HepG2 (cell line): ENCODE data around the gene JMJD8. TPM values are rescaled to one million over a fixed set of nuclear protein-coding genes. Genes with fewer than 3 reads are reported as not detected.
A peak's percentile ranks its signal among the peaks of the same experiment; 100 is the strongest.

Experiments
- ADNP ChIP-seq: sonication (generic); formaldehyde crosslinking; IDR thresholded peaks from 2 replicates; pipeline ENCODE4 v1.4.0; 2020; ENCODE audit warnings: missing genetic modification reagents
- CEBPG ChIP-seq: IDR thresholded peaks from 2 replicates; pipeline ENCODE4 v1.6.1; 2016
- ESRRA ChIP-seq: sonication (generic); formaldehyde crosslinking; IDR thresholded peaks from 2 replicates; pipeline ENCODE4 v1.5.1; 2020; ENCODE audit warnings: mild to moderate bottlenecking, low read depth, missing genetic modification reagents
- IRF2 ChIP-seq: IDR thresholded peaks from 2 replicates; pipeline ENCODE4 v1.6.1; 2018; ENCODE audit warnings: missing genetic modification reagents, missing compliant biosample characterization
- JARID2 ChIP-seq: sonication (generic); formaldehyde crosslinking; IDR thresholded peaks from 2 replicates; pipeline ENCODE4 v1.8.1; 2023; ENCODE audit warnings: missing genetic modification reagents, inconsistent platforms; ENCODE audit not compliant: insufficient replicate concordance
- ZMAT3 ChIP-seq: sonication (generic); formaldehyde crosslinking; conservative IDR thresholded peaks from 2 replicates; pipeline ENCODE4 v1.7.0; 2021; ENCODE audit warnings: missing genetic modification reagents
- ZNF251 ChIP-seq: sonication (generic); formaldehyde crosslinking; IDR thresholded peaks from 2 replicates; pipeline ENCODE4 v1.9.0; 2021; ENCODE audit warnings: mild to moderate bottlenecking, missing genetic modification reagents
- polyA plus RNA-seq, 8 experiments: library from polyadenylated mRNA; depleted of rRNA in 3 of 8; stranded (reverse) in 7 of 8; unstranded in 1 of 8; fragments of >200 nt; fragmentation: Illumina TruSeq in 4 of 8; extraction: Trizol in 4 of 8; gene quantifications; 2 replicates each; pipeline versions ENCODE4 v1.2.1 to v1.2.3, GENCODE V29; 2011 to 2016; ENCODE audit warnings: low read depth in 4 of 8, missing spikeins in 1 of 8, mixed read lengths in 1 of 8; ENCODE audit not compliant: insufficient read depth in 1 of 8
- total RNA-seq, 5 experiments: library from RNA; depleted of rRNA; stranded (reverse); fragments of >200 nt; fragmentation: Illumina TruSeq; extraction: Trizol; gene quantifications; 2 replicates each; pipeline ENCODE4 v1.2.3, GENCODE V29; 2016; ENCODE audit warnings: low read depth in 1 of 5
- TF ChIP-seq, protein P1 (sequence below): sonication (generic); formaldehyde crosslinking; IDR thresholded peaks from 2 replicates; pipeline ENCODE4 v1.5.1; 2020; ENCODE audit warnings: mild to moderate bottlenecking, missing genetic modification reagents, borderline replicate concordance
- TF ChIP-seq, protein P2 (sequence below): sonication (generic); formaldehyde crosslinking; IDR thresholded peaks from 2 replicates; pipeline ENCODE4 v1.4.0; 2020; ENCODE audit warnings: missing genetic modification reagents
- TF ChIP-seq, protein P3 (sequence below): sonication (generic); formaldehyde crosslinking; IDR thresholded peaks from 2 replicates; pipeline ENCODE4 v1.4.0; 2020; ENCODE audit warnings: mild to moderate bottlenecking, missing genetic modification reagents
- TF ChIP-seq, protein P4 (sequence below), 2 experiments: sonication (generic) in 1 of 2; formaldehyde crosslinking in 1 of 2; IDR thresholded peaks; 2 replicates each; pipeline versions ENCODE4 v1.6.1 to v1.9.0; 2014 to 2022; ENCODE audit warnings: antibody characterized with exemption in 1 of 2, borderline replicate concordance in 1 of 2, inconsistent platforms in 1 of 2, low read depth in 1 of 2, missing genetic modification reagents in 1 of 2
- TF ChIP-seq, protein P5 (sequence below), 2 experiments: fragments of 450-650 bp in 1 of 2; sonication (generic) in 1 of 2; formaldehyde crosslinking; IDR thresholded peaks; 2 replicates each; pipeline versions ENCODE4 v1.5.0 to v1.8.0; 2020 to 2022; ENCODE audit warnings: mild to moderate bottlenecking in 1 of 2, missing genetic modification reagents in 1 of 2

The JMJD8 gene
- total and polyA plus RNA-seq, 2 of the 13 experiments (the other 11 are each of a cell fraction or from before 2014, with no cell fraction given): 2.6 to 11.8 TPM

DNA sequence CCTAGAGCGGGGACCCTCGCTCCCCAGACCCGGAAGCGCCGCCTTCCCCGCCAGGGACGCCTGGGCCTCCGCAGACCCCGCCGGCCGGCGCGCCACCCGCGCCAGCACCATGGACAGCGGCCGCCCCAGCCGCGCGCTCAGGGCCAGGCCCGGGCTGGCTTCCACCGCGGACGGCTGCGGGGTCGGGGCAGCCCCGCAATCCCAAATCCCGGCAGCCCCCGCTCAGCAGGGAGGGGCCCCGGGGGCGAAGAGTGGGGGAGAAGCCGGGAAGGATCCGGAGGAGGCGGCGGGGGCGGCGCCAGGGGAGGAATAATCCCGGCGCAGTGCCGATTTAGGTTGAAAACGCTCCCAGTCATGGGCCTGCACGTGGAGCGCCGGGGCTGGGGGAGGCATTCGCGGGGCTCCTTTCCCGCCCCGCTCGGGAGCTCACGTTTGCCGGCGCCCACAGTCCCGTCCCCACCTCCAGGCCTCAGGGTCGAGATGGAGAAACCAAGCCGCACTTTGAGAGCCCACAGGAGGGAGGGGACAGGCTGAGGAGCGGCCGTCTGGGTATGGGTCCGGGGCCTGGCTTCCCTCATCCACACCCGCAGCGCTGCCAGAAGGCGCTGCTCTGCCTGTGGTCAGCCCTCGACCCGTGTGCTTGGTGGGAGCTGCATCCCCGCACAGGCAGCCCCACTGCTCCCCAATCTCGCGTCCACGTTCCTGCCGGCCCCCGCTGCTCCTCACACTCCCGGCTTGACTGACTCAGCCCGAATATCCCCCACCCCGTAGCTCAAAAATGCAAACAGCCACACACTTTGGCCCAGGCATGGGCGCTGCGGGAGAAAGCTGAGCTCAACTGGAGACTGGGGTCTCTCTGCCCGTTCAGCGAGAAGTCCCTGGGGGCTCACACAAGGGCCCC lies 16.8 kb upstream of the JMJD8 start (continued):
- peak; percentile 75; the same call in 1 of the 2 replicates for TF ChIP-seq ZMAT3 (CRISPR knock-in tag)
- TF ChIP-seq, protein P1, sequence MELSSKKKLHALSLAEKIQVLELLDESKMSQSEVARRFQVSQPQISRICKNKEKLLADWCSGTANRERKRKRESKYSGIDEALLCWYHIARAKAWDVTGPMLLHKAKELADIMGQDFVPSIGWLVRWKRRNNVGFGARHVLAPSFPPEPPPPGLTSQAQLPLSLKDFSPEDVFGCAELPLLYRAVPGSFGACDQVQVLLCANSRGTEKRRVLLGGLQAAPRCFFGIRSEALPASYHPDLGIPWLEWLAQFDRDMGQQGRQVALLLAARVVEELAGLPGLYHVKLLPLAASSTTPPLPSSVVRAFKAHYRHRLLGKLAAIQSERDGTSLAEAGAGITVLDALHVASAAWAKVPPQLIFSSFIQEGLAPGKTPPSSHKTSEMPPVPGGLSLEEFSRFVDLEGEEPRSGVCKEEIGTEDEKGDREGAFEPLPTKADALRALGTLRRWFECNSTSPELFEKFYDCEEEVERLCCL: no peak
- TF ChIP-seq, protein P2, sequence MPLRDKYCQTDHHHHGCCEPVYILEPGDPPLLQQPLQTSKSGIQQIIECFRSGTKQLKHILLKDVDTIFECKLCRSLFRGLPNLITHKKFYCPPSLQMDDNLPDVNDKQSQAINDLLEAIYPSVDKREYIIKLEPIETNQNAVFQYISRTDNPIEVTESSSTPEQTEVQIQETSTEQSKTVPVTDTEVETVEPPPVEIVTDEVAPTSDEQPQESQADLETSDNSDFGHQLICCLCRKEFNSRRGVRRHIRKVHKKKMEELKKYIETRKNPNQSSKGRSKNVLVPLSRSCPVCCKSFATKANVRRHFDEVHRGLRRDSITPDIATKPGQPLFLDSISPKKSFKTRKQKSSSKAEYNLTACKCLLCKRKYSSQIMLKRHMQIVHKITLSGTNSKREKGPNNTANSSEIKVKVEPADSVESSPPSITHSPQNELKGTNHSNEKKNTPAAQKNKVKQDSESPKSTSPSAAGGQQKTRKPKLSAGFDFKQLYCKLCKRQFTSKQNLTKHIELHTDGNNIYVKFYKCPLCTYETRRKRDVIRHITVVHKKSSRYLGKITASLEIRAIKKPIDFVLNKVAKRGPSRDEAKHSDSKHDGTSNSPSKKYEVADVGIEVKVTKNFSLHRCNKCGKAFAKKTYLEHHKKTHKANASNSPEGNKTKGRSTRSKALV (CRISPR knock-in tag): peak; percentile 63; the same call in 1 of the 2 replicates
- no peak for TF ChIP-seq CEBPG (CRISPR knock-in tag)
- TF ChIP-seq, protein P3, sequence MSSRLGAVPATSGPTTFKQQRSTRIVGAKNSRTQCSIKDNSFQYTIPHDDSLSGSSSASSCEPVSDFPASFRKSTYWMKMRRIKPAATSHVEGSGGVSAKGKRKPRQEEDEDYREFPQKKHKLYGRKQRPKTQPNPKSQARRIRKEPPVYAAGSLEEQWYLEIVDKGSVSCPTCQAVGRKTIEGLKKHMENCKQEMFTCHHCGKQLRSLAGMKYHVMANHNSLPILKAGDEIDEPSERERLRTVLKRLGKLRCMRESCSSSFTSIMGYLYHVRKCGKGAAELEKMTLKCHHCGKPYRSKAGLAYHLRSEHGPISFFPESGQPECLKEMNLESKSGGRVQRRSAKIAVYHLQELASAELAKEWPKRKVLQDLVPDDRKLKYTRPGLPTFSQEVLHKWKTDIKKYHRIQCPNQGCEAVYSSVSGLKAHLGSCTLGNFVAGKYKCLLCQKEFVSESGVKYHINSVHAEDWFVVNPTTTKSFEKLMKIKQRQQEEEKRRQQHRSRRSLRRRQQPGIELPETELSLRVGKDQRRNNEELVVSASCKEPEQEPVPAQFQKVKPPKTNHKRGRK (CRISPR knock-in tag): no peak
- no peak for TF ChIP-seq ADNP
- no peak for TF ChIP-seq ESRRA
- no peak for TF ChIP-seq JARID2 (CRISPR knock-in tag)
- TF ChIP-seq, protein P4, sequence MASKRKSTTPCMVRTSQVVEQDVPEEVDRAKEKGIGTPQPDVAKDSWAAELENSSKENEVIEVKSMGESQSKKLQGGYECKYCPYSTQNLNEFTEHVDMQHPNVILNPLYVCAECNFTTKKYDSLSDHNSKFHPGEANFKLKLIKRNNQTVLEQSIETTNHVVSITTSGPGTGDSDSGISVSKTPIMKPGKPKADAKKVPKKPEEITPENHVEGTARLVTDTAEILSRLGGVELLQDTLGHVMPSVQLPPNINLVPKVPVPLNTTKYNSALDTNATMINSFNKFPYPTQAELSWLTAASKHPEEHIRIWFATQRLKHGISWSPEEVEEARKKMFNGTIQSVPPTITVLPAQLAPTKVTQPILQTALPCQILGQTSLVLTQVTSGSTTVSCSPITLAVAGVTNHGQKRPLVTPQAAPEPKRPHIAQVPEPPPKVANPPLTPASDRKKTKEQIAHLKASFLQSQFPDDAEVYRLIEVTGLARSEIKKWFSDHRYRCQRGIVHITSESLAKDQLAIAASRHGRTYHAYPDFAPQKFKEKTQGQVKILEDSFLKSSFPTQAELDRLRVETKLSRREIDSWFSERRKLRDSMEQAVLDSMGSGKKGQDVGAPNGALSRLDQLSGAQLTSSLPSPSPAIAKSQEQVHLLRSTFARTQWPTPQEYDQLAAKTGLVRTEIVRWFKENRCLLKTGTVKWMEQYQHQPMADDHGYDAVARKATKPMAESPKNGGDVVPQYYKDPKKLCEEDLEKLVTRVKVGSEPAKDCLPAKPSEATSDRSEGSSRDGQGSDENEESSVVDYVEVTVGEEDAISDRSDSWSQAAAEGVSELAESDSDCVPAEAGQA (IDR thresholded peaks at IDR 0.05; ENCODE audit: low read depth): no peak
- TF ChIP-seq, protein P4 (CRISPR knock-in tag; IDR thresholded peaks at IDR 0.05; ENCODE audit: borderline replicate concordance): peak; percentile 91; the same call in 1 of the 2 replicates
- TF ChIP-seq ZNF251 (CRISPR knock-in tag): no peak
- TF ChIP-seq IRF2 (CRISPR knock-in tag): no peak; the same call in 1 of the 2 replicates
- TF ChIP-seq, protein P5, sequence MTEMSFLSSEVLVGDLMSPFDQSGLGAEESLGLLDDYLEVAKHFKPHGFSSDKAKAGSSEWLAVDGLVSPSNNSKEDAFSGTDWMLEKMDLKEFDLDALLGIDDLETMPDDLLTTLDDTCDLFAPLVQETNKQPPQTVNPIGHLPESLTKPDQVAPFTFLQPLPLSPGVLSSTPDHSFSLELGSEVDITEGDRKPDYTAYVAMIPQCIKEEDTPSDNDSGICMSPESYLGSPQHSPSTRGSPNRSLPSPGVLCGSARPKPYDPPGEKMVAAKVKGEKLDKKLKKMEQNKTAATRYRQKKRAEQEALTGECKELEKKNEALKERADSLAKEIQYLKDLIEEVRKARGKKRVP (CRISPR knock-in tag; IDR thresholded peaks at IDR 0.05): peak in 1 of 2 experiments; percentile 34; a peak in 1 of 4 replicates
